A673 (cell line): ENCODE results near the gene SUSD4.

ENCODE experiments used
- CTCF ChIP-seq: fragments of 300-800, 200-600 bp; sonication (generic); conservative IDR thresholded peaks from 2 replicates; pipeline ENCODE4 v1.5.1; 2017; ENCODE audit warnings: low read depth, mild to moderate bottlenecking, antibody characterized with exemption, low read length, moderate library complexity, mixed read lengths
- EZH2 ChIP-seq: fragments of 200-600 bp; sonication (generic); IDR thresholded peaks from 2 replicates; pipeline ENCODE4 v1.6.1; 2017; ENCODE audit warnings: borderline replicate concordance, low read depth, mild to moderate bottlenecking, mixed read lengths, antibody characterized with exemption, low read length; ENCODE audit not compliant: poor library complexity, severe bottlenecking

DNA sequence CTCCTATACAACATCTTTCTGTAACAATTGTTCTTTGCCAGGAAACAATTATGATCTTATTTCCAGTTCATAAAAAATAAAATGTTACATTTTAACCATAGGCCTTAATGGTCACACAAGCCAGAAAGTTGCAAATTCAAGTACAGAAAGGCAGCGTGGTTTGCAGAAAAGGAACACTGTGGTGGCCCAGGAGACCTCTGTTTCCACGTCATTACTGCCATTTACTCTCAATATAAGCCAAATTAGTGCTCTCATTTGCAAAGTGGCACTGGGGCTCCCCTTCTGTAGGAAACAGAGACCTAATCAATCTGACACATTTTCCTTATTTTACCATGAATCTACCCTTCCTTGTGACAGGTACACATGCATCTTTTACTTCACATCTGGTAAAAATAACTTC is 141.6 kb downstream of the SUSD4 start:
- no peak for TF ChIP-seq CTCF
- TF ChIP-seq EZH2: no peak
